ENCODE measurements around the gene CPNE4. TPM values are rescaled to one million over a fixed set of nuclear protein-coding genes. Genes with fewer than 3 reads are reported as not detected.
"Not testable (repeated sequence)": the region's sequence is repeated elsewhere in the genome, so short reads cannot be mapped to it uniquely, and the experiment has no call there.

The CPNE4 gene
- total RNA-seq, 1 donor from 2014 or later = not detected

GRCh38 chr3:131494706-131495105 lies 540.1 kb downstream of the CPNE4 start:
- Mint-ChIP-seq H3K4me3 (ENCODE audit: unreplicated experiment) (no peak overlapping the region), H3K36me3 (ENCODE audit: low read depth) (peaks cover 22% of the 10 kb centered on the region), H3K27me3 (ENCODE audit: low read depth) (no peaks in the 10 kb centered on the region), H3K9me3 (ENCODE audit: low read depth) (no peaks in the 10 kb centered on the region), H3K4me1 (ENCODE audit: low read depth) (no peaks in the 10 kb centered on the region), H3K27ac (ENCODE audit: unreplicated experiment) (no peak overlapping the region)
- DNase-seq (ENCODE audit: low spot score) = no peak
- TF ChIP-seq, protein P1, sequence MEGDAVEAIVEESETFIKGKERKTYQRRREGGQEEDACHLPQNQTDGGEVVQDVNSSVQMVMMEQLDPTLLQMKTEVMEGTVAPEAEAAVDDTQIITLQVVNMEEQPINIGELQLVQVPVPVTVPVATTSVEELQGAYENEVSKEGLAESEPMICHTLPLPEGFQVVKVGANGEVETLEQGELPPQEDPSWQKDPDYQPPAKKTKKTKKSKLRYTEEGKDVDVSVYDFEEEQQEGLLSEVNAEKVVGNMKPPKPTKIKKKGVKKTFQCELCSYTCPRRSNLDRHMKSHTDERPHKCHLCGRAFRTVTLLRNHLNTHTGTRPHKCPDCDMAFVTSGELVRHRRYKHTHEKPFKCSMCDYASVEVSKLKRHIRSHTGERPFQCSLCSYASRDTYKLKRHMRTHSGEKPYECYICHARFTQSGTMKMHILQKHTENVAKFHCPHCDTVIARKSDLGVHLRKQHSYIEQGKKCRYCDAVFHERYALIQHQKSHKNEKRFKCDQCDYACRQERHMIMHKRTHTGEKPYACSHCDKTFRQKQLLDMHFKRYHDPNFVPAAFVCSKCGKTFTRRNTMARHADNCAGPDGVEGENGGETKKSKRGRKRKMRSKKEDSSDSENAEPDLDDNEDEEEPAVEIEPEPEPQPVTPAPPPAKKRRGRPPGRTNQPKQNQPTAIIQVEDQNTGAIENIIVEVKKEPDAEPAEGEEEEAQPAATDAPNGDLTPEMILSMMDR (IDR thresholded peaks at IDR 0.05) = no peak

DNA sequence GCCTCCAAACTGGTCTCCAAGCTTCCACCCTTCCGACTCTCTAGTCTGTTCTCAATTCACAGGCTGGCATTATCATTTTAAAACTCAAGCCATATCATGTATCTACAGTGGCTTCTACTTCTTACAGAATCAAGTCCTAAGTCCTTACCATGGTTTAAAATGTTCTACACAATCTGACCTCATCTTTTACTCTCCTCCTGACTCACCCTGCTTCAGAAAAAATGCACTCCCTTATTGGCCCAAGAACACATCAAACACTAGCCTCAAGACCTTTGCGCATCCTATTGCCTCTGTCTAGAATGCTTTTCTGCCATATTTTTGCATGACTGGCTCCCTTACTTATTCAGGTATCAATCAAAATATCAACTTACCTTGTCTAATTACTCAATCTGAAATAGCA lies 543.0 kb downstream of the CPNE4 start:
- Mint-ChIP-seq H3K4me1 (ENCODE audit: low read depth) (no peaks in the 10 kb centered on the region), H3K27me3 (ENCODE audit: low read depth) (no peaks in the 10 kb centered on the region), H3K27ac (ENCODE audit: unreplicated experiment) (no peak overlapping the region), H3K36me3 (ENCODE audit: low read depth) (peaks cover 18% of the 10 kb centered on the region), H3K9me3 (ENCODE audit: low read depth) (no peaks in the 10 kb centered on the region), H3K4me3 (ENCODE audit: unreplicated experiment) (no peak overlapping the region)
- TF ChIP-seq, protein P1 (IDR thresholded peaks at IDR 0.05) = no peak
- DNase-seq (ENCODE audit: low spot score) = no peak

DNA sequence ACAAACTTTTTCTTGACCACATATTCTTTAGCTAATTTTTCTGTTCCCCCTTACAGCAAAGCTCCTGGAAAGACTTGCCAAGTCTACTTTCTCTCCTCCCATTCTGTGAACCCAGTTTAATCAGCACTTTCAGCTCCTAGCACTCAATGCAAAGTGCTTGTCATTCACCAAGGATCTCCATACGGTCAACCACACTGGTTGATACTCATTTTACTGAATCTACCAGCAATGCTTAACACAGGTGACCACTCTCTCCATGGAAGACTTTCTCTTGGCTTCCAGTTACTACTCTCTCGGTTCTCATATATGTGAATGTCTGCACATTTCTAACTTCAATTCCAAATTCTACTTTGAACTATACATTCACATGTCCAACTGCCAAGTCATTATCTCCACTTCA lies 543.7 kb downstream of the CPNE4 start:
- TF ChIP-seq, protein P1 (IDR thresholded peaks at IDR 0.05) = no peak
- no peaks in the 10 kb centered on the region for H3K4me1 Mint-ChIP-seq (ENCODE audit: low read depth)
- H3K36me3 Mint-ChIP-seq (ENCODE audit: low read depth) = peaks cover 12% of the 10 kb centered on the region
- no peaks in the 10 kb centered on the region for H3K9me3 Mint-ChIP-seq (ENCODE audit: low read depth)
- no peak overlapping the region for H3K4me3 Mint-ChIP-seq (ENCODE audit: unreplicated experiment)
- no peaks in the 10 kb centered on the region for H3K27me3 Mint-ChIP-seq (ENCODE audit: low read depth)
- H3K27ac Mint-ChIP-seq (ENCODE audit: unreplicated experiment) = no peak overlapping the region
- DNase-seq (ENCODE audit: low spot score) = no peak

DNA sequence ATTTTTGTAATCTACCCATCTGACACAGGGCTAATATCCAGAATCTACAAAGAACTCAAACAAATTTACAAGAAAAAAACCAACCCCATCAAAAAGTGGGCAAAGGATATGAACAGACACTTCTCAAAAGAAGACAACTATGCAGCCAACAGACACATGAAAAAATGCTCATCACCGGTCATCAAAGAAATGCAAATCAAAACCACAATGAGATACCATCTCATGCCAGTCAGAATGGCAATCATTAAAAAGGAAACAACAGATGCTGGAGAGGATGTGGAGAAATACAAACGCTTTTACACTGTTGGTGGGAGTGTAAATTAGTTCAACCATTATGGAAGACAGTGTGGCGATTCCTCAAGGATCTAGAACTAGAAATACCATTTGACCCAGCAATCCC lies 548.3 kb downstream of the CPNE4 start:
- not testable (repeated sequence) for H3K4me3 Mint-ChIP-seq (ENCODE audit: unreplicated experiment)

DNA sequence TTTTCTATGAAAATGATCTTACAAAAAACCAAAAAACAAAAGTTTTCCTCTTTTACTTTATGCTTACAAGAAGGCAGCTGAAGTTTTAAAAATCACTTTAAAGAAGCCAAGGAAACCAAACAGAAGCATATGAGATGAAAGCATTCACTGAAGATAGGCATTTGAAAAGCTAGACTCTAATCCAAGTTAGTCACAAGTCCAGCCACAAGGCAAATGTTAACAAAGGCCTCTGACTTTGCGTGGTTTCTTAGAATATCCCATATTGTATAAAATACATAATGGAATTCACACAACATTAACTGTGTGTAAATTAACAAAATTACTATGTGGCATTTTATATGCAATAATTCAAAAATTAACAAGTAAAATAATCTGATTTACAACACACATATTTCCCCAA lies 549.7 kb downstream of the CPNE4 start:
- H3K4me1 Mint-ChIP-seq (ENCODE audit: low read depth) = no peaks in the 10 kb centered on the region
- no peak for DNase-seq (ENCODE audit: low spot score)
- H3K36me3 Mint-ChIP-seq (ENCODE audit: low read depth) = peaks cover 6% of the 10 kb centered on the region
- H3K27me3 Mint-ChIP-seq (ENCODE audit: low read depth) = no peaks in the 10 kb centered on the region
- TF ChIP-seq, protein P1 (IDR thresholded peaks at IDR 0.05) = no peak
- H3K27ac Mint-ChIP-seq (ENCODE audit: unreplicated experiment) = no peak overlapping the region
- no peak overlapping the region for H3K4me3 Mint-ChIP-seq (ENCODE audit: unreplicated experiment)
- no peaks in the 10 kb centered on the region for H3K9me3 Mint-ChIP-seq (ENCODE audit: low read depth)

More for the DNA sequence above, 548.3 kb downstream of the CPNE4 start:
- not testable (repeated sequence) for H3K27me3 Mint-ChIP-seq (ENCODE audit: low read depth); H3K9me3 Mint-ChIP-seq (ENCODE audit: low read depth); H3K27ac Mint-ChIP-seq (ENCODE audit: unreplicated experiment); H3K4me1 Mint-ChIP-seq (ENCODE audit: low read depth); H3K36me3 Mint-ChIP-seq (ENCODE audit: low read depth); DNase-seq (ENCODE audit: low spot score)

DNA sequence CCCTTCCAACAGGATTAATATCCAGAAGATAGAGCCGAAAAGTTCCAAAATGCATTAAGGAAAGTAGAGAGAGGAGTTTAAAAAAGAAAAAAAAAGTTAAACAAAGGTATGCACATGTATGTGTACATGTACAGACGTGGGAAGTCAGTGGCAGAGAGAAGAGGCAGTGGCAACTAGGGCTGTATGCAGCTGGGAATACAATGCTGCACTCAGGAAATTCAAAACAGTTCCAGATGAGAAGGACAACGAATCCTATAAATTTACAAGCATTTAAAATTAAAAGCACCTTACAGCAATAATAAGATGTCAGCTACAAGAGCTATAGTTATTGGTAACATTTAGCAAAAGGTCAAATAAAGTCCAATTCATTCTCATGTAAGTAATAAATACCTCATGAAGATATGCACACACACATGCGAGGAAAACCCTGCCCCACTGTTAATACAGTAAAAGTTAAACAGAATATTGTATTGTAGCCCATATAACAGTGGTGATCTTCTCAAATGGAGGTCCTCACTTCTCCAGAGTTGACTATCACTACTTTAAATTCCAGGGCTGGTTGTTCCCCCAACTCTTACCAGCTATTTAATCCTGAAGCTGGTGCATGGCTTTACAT lies 550.2 kb downstream of the CPNE4 start:
- no peak overlapping the region for H3K27ac Mint-ChIP-seq (ENCODE audit: unreplicated experiment)
- TF ChIP-seq, protein P1 (IDR thresholded peaks at IDR 0.05) = no peak
- H3K36me3 Mint-ChIP-seq (ENCODE audit: low read depth) = peaks cover 8% of the 10 kb centered on the region
- H3K27me3 Mint-ChIP-seq (ENCODE audit: low read depth) = no peaks in the 10 kb centered on the region
- H3K4me3 Mint-ChIP-seq (ENCODE audit: unreplicated experiment) = no peak overlapping the region
- H3K4me1 Mint-ChIP-seq (ENCODE audit: low read depth) = no peaks in the 10 kb centered on the region
- H3K9me3 Mint-ChIP-seq (ENCODE audit: low read depth) = no peaks in the 10 kb centered on the region
- DNase-seq (ENCODE audit: low spot score) = no peak
